Keratinocyte (primary cell): Measurements from ENCODE around the gene FAM163A.

ENCODE experiments used
- EZH2 ChIP-seq: IDR thresholded peaks from one replicate; pipeline ENCODE4 v1.6.1; 2012; ENCODE audit warnings: inconsistent platforms, mild to moderate bottlenecking, low read length, moderate library complexity
- TF ChIP-seq, protein P1 (sequence below), 3 experiments: IDR thresholded peaks in 1 of 3; conservative IDR thresholded peaks in 1 of 3; optimal IDR thresholded peaks in 1 of 3; 2 replicates in 2 of 3; 3 replicates in 1 of 3; pipeline versions ENCODE3 to v1.5.1; 2011; ENCODE audit warnings: low read length in 3 of 3, mild to moderate bottlenecking in 3 of 3, moderate library complexity in 2 of 3, control low read depth in 1 of 3, inconsistent platforms in 1 of 3; ENCODE audit not compliant: insufficient read depth in 2 of 3; ENCODE audit errors: extremely low read depth in 1 of 3

DNA sequence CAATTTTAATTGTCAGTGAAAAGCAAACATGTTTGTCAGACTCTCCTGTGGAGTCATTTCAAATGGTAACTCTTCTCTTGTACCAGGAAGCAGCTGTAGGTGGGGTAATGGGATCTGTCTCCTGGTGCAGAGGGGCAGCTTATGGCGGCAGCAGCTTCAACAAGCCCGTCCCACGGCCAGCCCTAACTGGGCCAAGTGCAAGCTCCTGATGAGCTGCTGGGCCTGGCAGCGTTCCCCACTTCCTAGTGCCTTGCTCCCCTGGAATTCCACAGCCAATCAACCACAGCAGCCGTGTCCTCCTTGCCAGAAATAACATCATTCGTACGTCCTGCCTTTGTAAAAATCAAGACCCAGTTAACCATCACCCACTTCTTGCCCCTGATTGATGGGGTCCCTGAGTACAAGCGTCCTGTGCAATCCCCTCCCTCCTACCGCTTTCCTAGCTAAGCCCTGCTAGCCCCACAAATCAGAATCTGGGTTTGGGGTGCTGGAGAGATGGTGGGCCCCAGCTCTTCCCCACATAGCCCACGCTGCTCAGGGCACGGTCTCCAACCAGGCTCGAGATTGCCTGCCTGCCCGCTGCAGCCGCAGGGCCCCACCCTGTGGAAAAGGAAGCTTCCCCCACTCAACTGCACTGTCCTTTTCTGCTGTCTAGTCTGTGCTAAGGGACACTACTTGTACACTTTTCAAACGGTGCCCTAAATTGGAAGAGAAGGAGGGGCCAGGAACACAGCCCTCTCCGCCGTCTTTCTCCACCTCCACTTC lies 73.3 kb downstream of the FAM163A start:
- TF ChIP-seq, protein P1, sequence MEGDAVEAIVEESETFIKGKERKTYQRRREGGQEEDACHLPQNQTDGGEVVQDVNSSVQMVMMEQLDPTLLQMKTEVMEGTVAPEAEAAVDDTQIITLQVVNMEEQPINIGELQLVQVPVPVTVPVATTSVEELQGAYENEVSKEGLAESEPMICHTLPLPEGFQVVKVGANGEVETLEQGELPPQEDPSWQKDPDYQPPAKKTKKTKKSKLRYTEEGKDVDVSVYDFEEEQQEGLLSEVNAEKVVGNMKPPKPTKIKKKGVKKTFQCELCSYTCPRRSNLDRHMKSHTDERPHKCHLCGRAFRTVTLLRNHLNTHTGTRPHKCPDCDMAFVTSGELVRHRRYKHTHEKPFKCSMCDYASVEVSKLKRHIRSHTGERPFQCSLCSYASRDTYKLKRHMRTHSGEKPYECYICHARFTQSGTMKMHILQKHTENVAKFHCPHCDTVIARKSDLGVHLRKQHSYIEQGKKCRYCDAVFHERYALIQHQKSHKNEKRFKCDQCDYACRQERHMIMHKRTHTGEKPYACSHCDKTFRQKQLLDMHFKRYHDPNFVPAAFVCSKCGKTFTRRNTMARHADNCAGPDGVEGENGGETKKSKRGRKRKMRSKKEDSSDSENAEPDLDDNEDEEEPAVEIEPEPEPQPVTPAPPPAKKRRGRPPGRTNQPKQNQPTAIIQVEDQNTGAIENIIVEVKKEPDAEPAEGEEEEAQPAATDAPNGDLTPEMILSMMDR (optimal IDR thresholded peaks at IDR 0.05 in 1 of 3, IDR thresholded peaks at IDR 0.05 in 1 of 3, conservative IDR thresholded peaks at IDR 0.05 in 1 of 3; ENCODE audit: extremely low read depth in 1 of 3, insufficient read depth in 2 of 3, low read length in 3 of 3), result no peak
- no peak for TF ChIP-seq EZH2
